Activated CD4-positive, alpha-beta T cell treated with anti-CD3 and anti-CD28 coated beads, Interleukin-2, amount 50 U/mL, for 16 hours (primary cell): ENCODE data around the gene RNPEPL1.
A peak's percentile ranks its signal among the peaks of the same experiment; 100 is the strongest.

Source experiments
- DNase-seq: peaks from one replicate; pipeline ENCODE4 v3.0.0-alpha.2; 2020

Gene RNPEPL1

GRCh38 chr2:240593026-240593702, 24.9 kb downstream of the RNPEPL1 start:
- DNase-seq = no peak

GRCh38 chr2:240593703-240594451, 25.6 kb downstream of the RNPEPL1 start:
- DNase-seq = no peak

DNA sequence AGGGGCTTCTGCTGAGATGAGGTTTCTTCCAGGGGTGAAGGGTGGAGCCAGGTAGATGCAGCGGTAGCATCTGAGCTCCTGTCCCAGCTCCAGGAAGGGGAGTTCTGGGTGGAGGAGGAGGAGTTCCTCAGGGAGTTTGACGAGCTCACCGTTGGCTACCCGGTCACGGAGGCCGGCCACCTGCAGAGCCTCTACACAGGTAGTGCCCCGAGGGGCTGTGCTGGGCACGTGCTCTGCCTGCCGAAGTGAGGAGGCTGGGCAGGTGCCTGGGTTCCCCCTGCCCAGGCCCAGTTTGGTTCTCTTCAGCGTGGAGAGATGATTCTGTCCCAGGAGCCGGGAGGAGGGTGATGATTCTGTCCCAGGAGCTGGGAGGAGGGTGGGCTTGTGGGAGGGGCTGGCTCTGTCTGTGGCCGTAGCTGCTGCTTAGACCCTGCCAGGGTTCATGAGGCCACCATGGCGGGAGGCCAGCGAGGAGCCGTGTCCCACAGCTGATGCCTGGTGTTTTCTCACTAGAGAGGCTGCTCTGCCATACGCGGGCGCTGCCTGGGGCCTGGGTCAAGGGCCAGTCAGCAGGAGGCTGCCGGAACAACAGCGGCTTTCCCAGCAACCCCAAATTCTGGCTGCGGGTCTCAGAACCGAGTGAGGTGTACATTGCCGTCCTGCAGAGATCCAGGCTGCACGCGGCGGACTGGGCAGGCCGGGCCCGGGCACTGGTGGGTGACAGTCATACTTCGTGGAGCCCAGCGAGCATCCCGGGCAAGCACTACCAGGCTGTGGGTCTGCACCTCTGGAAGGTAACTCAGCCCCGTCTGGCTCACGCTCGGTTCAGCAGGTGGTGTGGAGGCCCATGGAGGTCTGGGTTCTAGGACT, 26.5 kb downstream of the RNPEPL1 start:
- no peak for DNase-seq

DNA sequence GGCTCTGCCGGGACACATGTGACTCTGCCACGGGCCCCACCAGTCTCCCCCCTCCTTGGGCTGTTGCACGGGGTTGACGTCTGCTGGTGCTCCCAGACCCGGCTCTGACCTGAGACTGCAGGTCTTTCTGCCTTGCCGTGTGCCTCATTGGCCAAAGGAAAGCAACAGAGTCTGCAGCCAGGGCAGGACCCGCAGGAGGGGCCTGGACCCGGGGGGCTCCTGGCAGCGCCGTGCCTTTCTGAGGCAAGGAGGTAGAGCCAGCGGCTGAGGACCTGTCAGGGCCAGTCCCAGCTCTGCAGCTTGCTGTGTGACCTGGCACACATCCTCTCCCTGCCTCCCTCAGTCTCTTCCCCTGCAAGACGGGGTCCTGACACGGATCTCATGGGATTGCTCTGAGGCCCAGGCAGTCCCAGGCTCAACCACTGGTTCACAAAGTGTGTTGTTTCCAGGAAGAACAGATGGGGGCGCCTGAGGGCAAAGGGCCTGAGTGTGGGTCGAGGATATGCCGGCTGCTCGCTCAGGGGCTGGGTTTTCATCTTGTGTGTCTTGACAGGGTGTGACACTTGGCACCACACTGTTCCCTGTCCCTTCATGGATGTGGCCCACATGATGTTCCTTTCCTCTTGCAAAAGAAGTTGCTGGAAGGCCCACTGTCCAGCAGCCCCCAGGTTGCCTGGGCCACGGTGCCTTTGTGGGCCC, 27.2 kb downstream of the RNPEPL1 start:
- DNase-seq = peak; percentile 48

- no peak for DNase-seq
Observed at GRCh38 chr2:240596080-240596460, 27.8 kb downstream of the RNPEPL1 start.

GRCh38 chr2:240596491-240596931, 28.2 kb downstream of the RNPEPL1 start:
- no peak for DNase-seq

DNA sequence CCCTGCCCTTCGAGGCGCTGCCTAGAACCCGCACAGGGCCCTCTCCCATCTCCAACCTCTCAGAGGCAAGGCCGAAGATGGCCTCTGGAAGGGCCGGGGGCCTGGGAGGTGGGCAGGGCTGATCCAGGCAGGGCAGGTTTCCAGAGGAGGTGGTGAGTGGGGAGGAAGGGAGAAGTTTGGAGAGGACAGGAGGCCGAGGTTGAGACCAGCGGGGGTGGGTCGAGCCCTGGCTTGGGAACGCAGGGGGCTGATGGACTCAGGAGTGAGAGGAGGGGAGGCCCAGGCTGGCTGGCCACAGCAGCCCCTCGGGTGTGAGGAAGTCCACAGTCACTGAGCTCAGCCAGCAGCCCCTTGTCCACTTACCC, 28.8 kb downstream of the RNPEPL1 start:
- DNase-seq = no peak

DNA sequence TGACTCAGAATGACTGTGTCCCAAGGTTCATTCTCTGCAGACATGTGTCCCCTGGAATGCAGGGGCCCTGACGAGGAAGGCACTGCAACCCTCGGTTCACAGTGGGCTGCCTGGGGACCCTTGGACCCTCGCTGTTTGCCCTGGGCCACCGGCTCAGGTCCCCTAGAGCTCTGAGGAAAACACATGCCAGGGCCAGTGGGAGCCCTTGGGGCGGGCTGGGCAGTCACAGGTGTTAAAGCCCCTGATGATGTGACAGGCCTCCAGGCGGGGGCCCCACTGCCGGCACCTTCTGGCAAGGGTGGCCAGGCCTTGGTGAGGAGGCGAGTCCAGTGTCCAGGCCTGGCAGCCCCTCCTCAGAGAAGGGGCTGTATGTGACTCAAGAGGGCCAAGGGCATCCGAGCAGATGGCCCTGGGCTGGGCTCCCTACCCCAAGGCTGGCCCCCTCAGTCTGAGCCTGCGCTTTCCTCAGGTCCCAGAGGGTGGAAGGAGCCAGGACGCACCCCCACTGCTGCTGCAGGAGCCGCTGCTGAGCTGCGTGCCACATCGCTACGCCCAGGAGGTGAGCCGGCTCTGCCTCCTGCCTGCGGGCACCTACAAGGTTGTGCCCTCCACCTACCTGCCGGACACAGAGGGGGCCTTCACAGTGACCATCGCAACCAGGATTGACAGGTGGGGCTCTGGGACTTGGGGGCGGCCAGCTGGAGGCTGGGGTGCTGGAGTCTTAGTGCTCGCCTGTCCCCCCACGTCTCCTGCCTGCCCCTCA, 29.3 kb downstream of the RNPEPL1 start:
- no peak for DNase-seq

DNA sequence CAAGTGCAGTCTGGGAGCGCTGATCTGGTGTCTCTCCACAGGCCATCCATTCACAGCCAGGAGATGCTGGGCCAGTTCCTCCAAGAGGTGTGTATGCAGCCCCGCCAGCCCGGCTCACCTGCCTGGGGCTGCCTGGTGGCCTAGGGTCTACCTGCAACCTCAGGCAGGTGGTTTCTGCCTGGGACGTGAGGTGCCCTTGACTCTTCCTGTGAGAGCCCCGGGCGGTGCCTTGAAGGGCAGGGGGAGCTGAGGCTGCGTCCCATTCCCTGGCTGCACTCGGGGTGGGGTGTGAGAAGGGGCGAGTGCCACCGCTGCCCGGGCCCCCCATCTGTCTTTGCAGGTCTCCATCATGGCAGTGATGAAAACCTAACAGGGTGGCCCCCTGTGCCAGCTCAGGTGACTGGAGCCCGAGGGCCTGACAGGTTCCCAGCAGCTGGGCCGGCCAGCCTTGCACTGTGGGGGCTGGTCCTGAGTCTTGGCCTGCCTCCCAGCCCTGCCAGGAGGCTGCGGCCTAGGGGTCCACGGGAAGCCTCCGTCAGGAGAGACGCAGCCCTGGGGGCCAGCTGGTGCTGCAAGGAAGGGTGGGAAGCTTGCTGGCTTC, 30.1 kb downstream of the RNPEPL1 start:
- no peak for DNase-seq

GRCh38 chr2:240599141-240599583, 30.9 kb downstream of the RNPEPL1 start:
- no peak for DNase-seq

DNA sequence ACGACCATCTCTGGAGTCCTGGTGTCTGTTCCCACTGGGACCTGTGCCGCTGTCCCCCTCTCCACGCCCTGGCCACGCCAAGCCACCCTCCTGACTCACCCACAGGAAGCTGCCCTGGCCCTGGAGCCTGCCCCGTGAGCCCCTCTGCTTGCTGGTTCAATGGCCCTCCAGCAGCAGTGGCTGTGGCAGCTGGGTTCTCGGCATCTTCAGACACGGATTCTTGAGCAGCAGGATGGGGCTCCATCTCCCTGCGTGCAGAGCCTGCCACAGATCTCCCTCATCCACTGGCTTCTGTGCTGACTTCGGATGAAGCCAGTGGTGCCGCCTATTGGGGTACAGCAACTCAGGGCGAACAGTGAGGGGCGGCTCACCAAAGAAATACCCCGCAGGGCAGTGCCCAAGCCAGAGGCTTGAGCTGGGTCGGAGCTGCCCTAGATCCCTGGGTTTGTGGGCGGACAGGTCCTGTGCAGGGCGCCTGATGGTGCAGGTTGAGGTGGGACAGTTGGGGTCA, 32.2 kb downstream of the RNPEPL1 start:
- DNase-seq = no peak

DNA sequence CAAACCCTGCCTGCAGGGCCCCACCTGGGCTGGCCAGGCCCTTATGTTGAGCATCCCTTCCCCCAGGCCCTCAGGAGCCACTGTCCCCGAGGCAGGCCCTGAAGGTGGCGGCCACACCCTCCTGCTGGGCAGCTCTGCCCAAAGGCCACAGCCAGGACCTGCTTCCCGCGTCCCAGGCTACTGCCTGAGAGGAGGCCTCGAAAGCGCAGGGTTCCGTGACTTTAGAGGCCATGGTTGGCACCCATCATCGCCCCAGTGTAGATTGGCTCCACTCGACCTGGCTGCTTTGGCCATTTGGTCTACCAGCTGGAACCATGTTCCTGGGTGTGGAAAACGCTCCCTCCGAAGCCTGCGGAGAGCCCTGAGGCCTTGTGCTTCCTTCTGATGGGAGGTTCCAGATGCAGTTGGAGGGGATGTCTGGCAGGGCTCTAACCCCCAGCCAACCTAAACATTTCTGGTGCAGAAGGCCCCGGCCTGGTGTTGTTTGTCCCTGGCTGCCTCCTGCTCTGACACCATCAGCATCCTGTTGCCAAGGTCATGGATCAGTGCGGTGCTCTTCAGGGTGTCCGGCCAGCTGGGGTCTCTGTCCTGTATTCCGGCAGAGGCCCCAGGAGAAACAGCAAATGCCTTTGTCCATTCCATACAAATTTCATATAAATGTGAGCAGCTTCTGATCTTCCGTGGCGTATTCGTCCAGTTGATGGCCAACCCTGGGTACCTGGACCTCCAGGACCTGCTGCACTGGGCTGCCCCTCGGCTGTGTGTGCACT, 33.0 kb downstream of the RNPEPL1 start:
- DNase-seq = no peak

GRCh38 chr2:240601831-240602160, 33.5 kb downstream of the RNPEPL1 start:
- no peak for DNase-seq

DNA sequence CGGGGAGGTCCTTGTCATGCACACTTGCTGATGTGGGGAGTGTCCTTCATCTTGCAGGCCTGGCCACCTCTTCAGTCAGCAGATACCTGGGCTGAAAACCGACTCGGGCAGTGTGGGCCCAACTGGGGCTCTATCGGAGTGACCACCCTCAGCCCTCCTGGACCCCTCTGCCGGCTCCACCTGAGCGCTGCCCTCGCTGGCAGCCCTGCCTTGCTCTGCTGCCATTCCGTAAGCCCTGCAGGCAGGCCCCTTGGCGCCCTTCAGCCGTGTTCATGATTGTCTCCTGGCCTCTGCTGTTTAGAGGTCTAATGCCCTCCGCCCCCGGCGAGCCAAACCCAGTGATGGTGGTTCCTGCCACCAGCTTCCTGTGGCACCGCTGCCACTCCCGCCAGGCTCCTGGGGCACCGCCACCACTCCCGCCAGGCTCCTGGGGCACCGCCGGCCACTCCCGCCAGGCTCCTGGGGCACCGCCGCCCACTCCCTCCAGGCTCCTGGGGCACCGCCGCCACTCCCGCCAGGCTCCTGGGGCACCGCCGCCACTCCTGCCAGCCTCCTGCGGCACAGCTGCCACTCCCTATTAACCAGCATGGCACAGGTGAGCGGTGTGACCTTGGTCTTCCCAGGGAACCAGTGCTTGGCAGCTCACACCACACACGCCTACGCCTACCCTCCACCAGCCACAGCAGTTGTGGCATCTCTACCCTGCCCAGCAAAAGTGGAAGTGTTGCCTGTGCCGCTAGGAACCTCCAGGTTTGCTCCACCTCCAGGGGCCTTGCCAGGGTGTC, 34.2 kb downstream of the RNPEPL1 start:
- DNase-seq = no peak

DNA sequence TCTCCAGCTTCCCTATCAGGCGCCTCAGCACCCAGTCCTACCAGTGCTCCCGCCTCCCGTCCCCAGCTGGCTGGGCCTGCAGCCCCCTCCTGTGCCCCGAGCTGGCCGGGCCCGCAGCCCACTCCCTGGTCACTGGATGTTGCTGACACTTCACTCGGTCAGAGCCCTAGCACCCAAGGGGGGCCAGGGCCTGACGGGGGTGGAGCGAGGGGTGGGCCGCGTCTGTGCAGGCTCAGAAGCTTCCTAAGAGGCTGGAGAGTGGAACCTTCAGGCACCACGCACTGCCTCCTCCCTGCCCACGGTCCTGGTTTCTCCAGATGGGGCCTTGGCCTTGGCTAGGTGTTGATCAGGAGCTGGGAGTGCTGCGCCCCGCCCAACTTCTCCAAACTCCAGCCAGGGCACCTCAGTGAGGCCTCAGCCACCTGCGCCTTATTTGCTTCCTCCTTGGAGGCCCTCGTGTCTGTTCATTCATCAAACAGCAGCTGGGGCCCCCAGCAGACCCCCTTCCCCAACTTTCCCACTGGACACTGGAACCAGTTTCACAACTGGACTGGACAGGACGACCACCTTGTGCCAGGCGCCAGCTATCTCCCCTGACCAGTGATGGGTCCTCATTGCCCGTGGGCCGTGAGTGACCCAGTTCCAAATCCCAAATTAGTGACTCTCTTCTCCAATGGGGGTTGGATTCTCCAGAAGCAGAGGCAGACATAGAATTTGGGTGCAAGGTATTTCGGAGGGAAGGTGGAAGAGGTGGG, 35.0 kb downstream of the RNPEPL1 start:
- DNase-seq = no peak

GRCh38 chr2:240603846-240604245, 35.6 kb downstream of the RNPEPL1 start:
- DNase-seq = no peak

- no peak for DNase-seq
Observed at GRCh38 chr2:240604291-240604938, 36.1 kb downstream of the RNPEPL1 start.

DNA sequence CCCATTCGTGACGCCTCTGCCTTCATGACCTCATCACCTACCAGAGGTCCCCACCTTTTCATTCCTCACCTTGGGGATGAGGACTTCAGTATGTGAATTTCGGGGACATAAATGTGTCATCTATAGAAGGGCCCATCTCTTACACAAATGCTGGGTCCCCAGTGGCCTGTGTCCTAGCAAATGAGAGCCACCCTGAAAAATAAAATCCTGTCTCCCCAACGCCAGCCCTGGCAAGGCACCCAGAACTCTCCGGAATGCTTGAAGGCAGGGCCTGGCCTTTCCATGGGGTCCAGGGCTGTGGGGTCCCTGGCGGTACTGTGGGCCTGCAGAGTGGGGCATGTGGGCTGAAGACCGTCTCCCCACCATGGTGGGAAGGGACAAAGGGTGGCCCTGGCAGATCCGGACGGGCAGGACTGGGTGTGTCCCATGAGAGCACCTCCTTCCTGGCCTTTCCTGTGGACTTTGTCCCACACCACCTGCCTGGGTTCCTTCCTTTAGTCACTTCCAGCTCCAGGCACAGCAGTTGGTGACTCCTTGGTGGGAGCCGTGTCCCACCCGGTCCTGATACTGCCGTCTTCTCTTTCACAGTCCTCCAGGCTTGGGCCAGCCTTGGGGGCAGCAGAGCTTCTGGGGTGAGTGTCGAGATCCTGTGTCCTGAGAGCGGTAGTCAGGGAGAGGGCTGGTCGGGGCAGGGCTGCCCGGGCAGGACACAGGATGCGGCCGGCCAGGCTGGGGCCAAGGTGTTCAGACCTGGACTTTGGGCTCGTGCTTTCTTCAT, 36.8 kb downstream of the RNPEPL1 start:
- no peak for DNase-seq
